ENCODE results near the gene CTBP2. TPM values are rescaled to one million over a fixed set of nuclear protein-coding genes. Genes with fewer than 3 reads are reported as not detected.

Gene CTBP2
- total RNA-seq, 2 donors from 2014 or later: 106 to 172 TPM

DNA sequence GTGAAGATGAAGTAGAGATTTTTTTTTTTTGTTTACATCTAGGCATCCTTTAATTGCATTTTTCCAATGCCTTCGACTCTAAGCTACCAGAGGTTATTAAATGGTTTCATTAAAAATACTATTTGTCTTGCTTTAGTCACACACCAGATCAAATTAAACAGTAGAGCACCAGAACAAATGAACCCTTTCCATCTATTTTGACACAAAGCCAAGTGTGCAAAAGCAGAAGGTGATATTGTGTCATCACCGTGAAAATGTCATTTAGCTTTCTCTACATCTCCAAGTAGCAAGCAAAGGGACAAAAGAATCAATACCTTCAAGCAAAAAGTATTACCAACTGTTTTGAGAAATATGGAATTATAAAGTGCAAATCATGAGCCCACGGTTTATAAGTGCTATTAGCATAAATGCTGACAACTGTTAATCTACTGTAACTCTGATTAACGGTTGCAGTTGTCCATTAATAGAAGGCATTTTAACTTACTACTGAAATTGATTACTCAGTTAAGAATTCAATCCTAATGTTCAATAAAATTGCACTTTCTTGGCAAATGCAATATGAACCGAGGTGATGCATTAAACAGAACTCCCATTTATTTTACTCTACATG lies 49.1 kb downstream of the CTBP2 start:
- H3K9me3 ChIP-seq: no peaks in the 10 kb centered on the region
- H3K27ac ChIP-seq: no peak overlapping the region
- TF ChIP-seq, protein P1, sequence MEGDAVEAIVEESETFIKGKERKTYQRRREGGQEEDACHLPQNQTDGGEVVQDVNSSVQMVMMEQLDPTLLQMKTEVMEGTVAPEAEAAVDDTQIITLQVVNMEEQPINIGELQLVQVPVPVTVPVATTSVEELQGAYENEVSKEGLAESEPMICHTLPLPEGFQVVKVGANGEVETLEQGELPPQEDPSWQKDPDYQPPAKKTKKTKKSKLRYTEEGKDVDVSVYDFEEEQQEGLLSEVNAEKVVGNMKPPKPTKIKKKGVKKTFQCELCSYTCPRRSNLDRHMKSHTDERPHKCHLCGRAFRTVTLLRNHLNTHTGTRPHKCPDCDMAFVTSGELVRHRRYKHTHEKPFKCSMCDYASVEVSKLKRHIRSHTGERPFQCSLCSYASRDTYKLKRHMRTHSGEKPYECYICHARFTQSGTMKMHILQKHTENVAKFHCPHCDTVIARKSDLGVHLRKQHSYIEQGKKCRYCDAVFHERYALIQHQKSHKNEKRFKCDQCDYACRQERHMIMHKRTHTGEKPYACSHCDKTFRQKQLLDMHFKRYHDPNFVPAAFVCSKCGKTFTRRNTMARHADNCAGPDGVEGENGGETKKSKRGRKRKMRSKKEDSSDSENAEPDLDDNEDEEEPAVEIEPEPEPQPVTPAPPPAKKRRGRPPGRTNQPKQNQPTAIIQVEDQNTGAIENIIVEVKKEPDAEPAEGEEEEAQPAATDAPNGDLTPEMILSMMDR (IDR thresholded peaks at IDR 0.05): no peak
- peaks cover 15% of the 10 kb centered on the region for H3K36me3 ChIP-seq
- intact Hi-C loops (cut with DNase I): no loop called here
- H3K9ac ChIP-seq (ENCODE audit: low read depth in 2 of 2, low read length in 2 of 2): no peak overlapping the region
- H3K4me3 ChIP-seq: no peak overlapping the region
- DNase-seq: no peak
- no peaks in the 10 kb centered on the region for H3K27me3 ChIP-seq
- no peaks in the 10 kb centered on the region for H3K4me1 ChIP-seq

DNA sequence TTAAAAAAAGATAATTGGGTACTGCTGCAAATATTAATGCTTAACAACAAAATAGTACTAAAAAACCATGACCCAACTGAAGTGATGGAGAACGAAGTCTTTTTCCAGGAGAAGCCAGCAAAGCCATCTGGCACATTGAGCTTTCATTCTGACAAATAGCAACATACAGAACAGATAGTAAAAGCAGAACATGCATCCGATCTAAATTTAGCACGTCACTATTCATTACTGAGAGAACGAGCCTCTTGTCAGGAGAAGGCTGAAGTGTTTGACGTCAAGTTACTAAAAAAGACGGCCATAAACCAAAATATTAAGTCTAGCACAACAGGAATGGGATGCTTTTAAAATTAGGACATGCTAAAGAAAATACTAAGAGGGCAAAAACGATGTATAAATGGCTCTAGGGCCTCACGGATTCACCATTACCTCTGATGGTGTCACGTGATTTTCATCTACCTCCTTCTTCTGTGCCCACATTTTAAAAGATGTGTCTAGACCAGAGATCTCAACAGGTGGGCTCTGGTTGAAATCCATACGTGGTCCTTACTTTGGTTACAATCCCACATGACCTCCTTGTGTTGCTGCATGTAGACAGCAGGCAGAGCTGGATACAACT lies 52.3 kb downstream of the CTBP2 start:
- no peak for DNase-seq
- Histone ChIP-seq H3K9me3 (no peaks in the 10 kb centered on the region), H3K9ac (ENCODE audit: low read depth in 2 of 2, low read length in 2 of 2) (no peak overlapping the region), H3K36me3 (peaks cover 15% of the 10 kb centered on the region), H3K4me1 (peaks cover under 1% of the 10 kb centered on the region), H3K27ac (no peak overlapping the region), H3K4me3 (no peak overlapping the region), H3K27me3 (no peaks in the 10 kb centered on the region)
- TF ChIP-seq, protein P1 (IDR thresholded peaks at IDR 0.05): no peak
- intact Hi-C loops (cut with DNase I): no loop called here

DNA sequence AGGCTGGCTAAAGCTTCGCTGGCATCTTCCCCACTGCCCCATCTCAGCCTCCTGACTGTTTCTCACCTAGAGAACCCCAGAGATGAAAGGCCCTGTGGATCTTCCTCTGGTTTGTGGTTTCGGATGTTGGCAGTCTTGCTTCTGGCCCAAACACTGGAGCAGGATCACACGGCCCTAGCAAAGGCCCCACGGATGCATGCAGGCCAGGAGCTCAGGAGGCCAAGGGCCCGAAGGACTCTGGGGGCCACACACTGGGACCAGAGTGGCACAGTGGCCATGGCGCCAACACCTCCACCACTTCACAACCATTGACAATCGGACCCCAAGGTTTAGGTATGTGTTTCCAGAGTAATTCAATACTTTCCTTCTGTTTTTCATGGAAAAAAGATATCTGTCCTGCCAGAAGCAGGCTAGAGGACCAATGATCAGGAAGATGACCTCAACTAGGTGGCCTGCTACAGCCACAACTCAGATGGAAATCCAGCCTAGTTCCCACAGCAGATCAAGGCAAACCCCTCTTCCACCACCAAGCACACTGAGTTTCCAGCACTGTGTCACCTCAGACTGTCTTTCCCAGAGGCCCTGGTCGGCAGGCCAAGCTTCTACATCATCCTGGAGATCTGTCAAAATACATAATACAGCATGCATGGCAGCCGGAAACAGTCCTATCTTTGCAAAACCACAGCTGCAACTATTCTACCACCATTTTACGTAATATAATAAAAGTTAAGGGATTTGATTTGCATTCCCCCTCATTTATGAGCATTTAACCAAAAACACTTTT lies 53.0 kb downstream of the CTBP2 start:
- Histone ChIP-seq H3K4me1 (peaks cover 6% of the 10 kb centered on the region), H3K36me3 (peaks cover 15% of the 10 kb centered on the region), H3K9me3 (no peaks in the 10 kb centered on the region), H3K27ac (no peak overlapping the region), H3K4me3 (no peak overlapping the region), H3K9ac (ENCODE audit: low read depth in 2 of 2, low read length in 2 of 2) (no peak overlapping the region), H3K27me3 (no peaks in the 10 kb centered on the region)
- TF ChIP-seq, protein P1 (IDR thresholded peaks at IDR 0.05): no peak
- intact Hi-C loops (cut with DNase I): no loop called here
- DNase-seq: no peak

DNA sequence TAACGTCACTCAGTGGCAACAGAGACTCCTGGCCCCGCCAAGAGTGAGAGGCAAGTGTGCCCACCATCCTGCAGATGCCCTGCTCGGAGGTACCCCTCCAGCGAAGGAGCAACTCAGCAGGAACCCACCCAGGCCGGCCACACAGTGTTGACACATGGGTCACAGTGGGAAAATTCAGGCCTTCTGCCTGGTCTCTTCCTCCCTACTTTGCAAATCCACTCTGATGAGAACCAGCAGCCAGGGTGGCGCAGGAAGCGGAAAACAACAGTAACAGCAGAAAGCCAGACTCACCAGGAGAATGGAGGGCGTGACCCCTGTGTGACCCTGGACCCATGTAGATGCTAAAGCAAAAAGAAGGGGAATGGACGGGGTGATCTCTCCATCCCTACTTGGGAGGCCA lies 53.8 kb downstream of the CTBP2 start:
- Histone ChIP-seq H3K4me1 (peaks cover 6% of the 10 kb centered on the region), H3K9ac (ENCODE audit: low read depth in 2 of 2, low read length in 2 of 2) (no peak overlapping the region), H3K9me3 (no peaks in the 10 kb centered on the region), H3K27ac (no peak overlapping the region), H3K27me3 (no peaks in the 10 kb centered on the region), H3K36me3 (peaks cover 15% of the 10 kb centered on the region), H3K4me3 (no peak overlapping the region)
- TF ChIP-seq, protein P1 (IDR thresholded peaks at IDR 0.05): no peak
- DNase-seq: no peak
- intact Hi-C loops (cut with DNase I): no loop called here

DNA sequence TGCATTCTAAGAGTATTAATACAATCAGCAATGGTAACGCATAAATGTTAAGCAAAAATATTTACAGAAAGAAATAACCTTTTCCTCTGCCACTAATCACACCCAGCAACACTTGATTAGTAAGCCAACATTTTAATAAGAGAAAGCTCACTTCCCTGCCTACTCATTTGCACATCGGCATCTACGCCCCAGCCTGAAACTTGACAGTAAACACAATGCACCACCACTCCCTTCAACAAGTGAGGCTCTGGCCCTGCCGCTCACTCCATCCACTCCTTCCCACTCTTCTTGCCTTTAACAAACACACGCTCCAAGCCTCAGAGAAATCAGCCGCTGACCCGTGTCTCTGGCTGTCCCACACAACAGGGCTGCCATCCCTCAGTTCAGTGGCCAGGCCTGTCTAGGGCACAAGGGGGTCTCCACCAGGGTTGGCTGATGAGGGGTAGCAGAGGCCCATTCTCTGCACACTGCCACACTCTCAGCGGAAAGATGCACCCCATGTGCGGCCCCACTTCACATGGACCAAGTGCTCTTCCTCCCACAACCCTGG lies 54.6 kb downstream of the CTBP2 start:
- H3K36me3 ChIP-seq: peaks cover 15% of the 10 kb centered on the region
- TF ChIP-seq, protein P1 (IDR thresholded peaks at IDR 0.05): no peak
- H3K4me1 ChIP-seq: peaks cover 6% of the 10 kb centered on the region
- no peaks in the 10 kb centered on the region for H3K27me3 ChIP-seq
- intact Hi-C loops (cut with DNase I): no loop called here
- H3K9ac ChIP-seq (ENCODE audit: low read depth in 2 of 2, low read length in 2 of 2): no peak overlapping the region
- H3K4me3 ChIP-seq: no peak overlapping the region
- H3K9me3 ChIP-seq: no peaks in the 10 kb centered on the region
- no peak for DNase-seq
- H3K27ac ChIP-seq: no peak overlapping the region
